Tibial nerve (tissue), 4 donors: ENCODE data around the gene OTOG.

Experiments
- CTCF ChIP-seq, 5 experiments: fragments of 200-600 bp in 3 of 5; fragments of 450-650 bp in 2 of 5; sonication (generic) in 3 of 5; IDR thresholded peaks; one replicate each; pipeline ENCODE4 v1.5.1; 2016 to 2019; ENCODE audit warnings: antibody characterized with exemption in 5 of 5, mild to moderate bottlenecking in 3 of 5, moderate library complexity in 2 of 5
- EP300 ChIP-seq, 2 donors: sonication (generic); formaldehyde crosslinking; IDR thresholded peaks; one replicate each; pipeline ENCODE4 v1.6.1; 2017; ENCODE audit warnings: antibody characterized with exemption in 2 of 2, mild to moderate bottlenecking in 1 of 2

- TF ChIP-seq CTCF (IDR thresholded peaks at IDR 0.05) (no peak), EP300 (IDR thresholded peaks at IDR 0.05) (no peak)
Measured at GRCh38 chr11:17542249-17542648, 4.8 kb upstream of the OTOG start.
